GM12878 (cell line): ENCODE measurements around the gene ADGRA3. TPM values are rescaled to one million over a fixed set of nuclear protein-coding genes. Genes with fewer than 3 reads are reported as not detected.

Experiments
- ATAC-seq: fragments of 200-7000 bp; cut with Tn5 transposase; 3 replicates; pipeline ENCODE4 v1.9.1; 2020; ENCODE audit warnings: mild to moderate bottlenecking, moderate library complexity
- BruUV-seq: library from RNA; stranded (reverse); fragments of 400-500 nt; replicated peaks from 2 replicates; lab custom pipeline; 2021; lab: Mats Ljungman, UMichigan
- CTCF ChIA-PET: fragments of 300-600 bp; sonication (Branson Sonifier 250); formaldehyde crosslinking; extraction: SDS; loops from one replicate; lab custom pipeline; 2021; ENCODE audit warnings: inconsistent platforms; lab: Yijun Ruan, JAX
- POLR2A ChIA-PET: fragments of 350-600 bp; formaldehyde crosslinking; extraction: SDS; loops from one replicate; lab custom pipeline; 2021; ENCODE audit warnings: inconsistent platforms; lab: Charles Lee
- RAD21 ChIA-PET: fragments of 300-600 bp; sonication (Branson Sonifier 250); formaldehyde crosslinking; loops from one replicate; lab custom pipeline; 2023; ENCODE audit warnings: antibody characterized with exemption; ENCODE audit not compliant: unreplicated experiment; lab: Charles Lee
- SMC1A ChIA-PET: fragments of 300-600 bp; sonication (Branson Sonifier 250); formaldehyde crosslinking; loops from one replicate; lab custom pipeline; 2023; ENCODE audit not compliant: unreplicated experiment, uncharacterized antibody; lab: Charles Lee
- DNase-seq: peaks from one replicate; pipeline ENCODE4 v3.0.0-alpha.2; 2011; ENCODE audit warnings: low read depth, low spot score
- FAIRE-seq: peaks from 3 replicates; lab custom pipeline; 2011; peaks lifted over from hg19 to GRCh38; lab: Jason Lieb, UNC
- H2AFZ ChIP-seq: 2 replicates; pipeline ENCODE4 v1.6.0; 2011; ENCODE audit warnings: low read depth, low read length, control low read depth; ENCODE audit not compliant: control insufficient read depth
- H3K27ac ChIP-seq: 2 replicates; pipeline ENCODE4 v1.5.1; 2011; ENCODE audit warnings: control low read depth; ENCODE audit not compliant: control insufficient read depth, insufficient read depth
- H3K27me3 ChIP-seq, 2 experiments: replicated peaks in 1 of 2; 2 replicates each; pipeline versions ENCODE4 v1.6.0 to v1.6.1; 2011; ENCODE audit warnings: low read length in 1 of 2; ENCODE audit not compliant: control insufficient read depth in 2 of 2, insufficient read depth in 2 of 2
- H3K36me3 ChIP-seq, 2 experiments: 2 replicates each; pipeline ENCODE4 v1.5.1; 2011; ENCODE audit warnings: low read length in 1 of 2; ENCODE audit not compliant: control insufficient read depth in 2 of 2, insufficient read depth in 2 of 2
- H3K4me1 ChIP-seq: 2 replicates; pipeline ENCODE4 v1.6.1; 2011; ENCODE audit warnings: mild to moderate bottlenecking, low read length, moderate library complexity, mixed read lengths; ENCODE audit not compliant: control insufficient read depth, insufficient read depth
- H3K4me2 ChIP-seq: 2 replicates; pipeline ENCODE4 v1.6.0; 2011; ENCODE audit warnings: control low read depth; ENCODE audit not compliant: control insufficient read depth, insufficient read depth
- H3K4me3 ChIP-seq: fragments of 200-600 bp; sonication (generic); 2 replicates; pipeline ENCODE4 v1.5.1; 2016
- H3K79me2 ChIP-seq: 2 replicates; pipeline ENCODE4 v1.6.0; 2011; ENCODE audit warnings: low read length; ENCODE audit not compliant: control insufficient read depth, insufficient read depth
- H3K9ac ChIP-seq: 2 replicates; pipeline ENCODE4 v1.8.0; 2011; ENCODE audit warnings: low read length, control low read depth, mixed read lengths; ENCODE audit not compliant: control insufficient read depth, insufficient read depth
- H3K9me3 ChIP-seq: replicated peaks from 3 replicates; pipeline ENCODE4 v1.5.1; 2011; ENCODE audit warnings: mild to moderate bottlenecking, low read length; ENCODE audit not compliant: control insufficient read depth, insufficient read depth
- H4K20me1 ChIP-seq: 2 replicates; pipeline ENCODE4 v1.6.0; 2011; ENCODE audit not compliant: control insufficient read depth, insufficient read depth
- BCL11A ChIP-seq: IDR thresholded peaks from 2 replicates; pipeline ENCODE4 v1.6.1; 2011; ENCODE audit warnings: low read depth, low read length
- DPF2 ChIP-seq: fragments of 450-650 bp; IDR thresholded peaks from 2 replicates; pipeline ENCODE4 v1.6.1; 2017; ENCODE audit warnings: mild to moderate bottlenecking
- EED ChIP-seq: sonication (generic); IDR thresholded peaks from 2 replicates; pipeline ENCODE4 v1.6.1; 2016; ENCODE audit warnings: antibody characterized with exemption, low read depth
- IRF5 ChIP-seq: fragments of 450-650 bp; IDR thresholded peaks from 2 replicates; pipeline ENCODE4 v1.6.1; 2017; ENCODE audit warnings: borderline replicate concordance
- TAF1 ChIP-seq: IDR thresholded peaks from 2 replicates; pipeline ENCODE4 v1.6.1; 2011; ENCODE audit warnings: mild to moderate bottlenecking, low read depth, low read length, borderline replicate concordance
- USF2 ChIP-seq: IDR thresholded peaks from 2 replicates; pipeline ENCODE4 v1.6.1; 2011; ENCODE audit warnings: low read depth, low read length, improper control_type of control experiment, borderline replicate concordance
- ZNF274 ChIP-seq: IDR thresholded peaks from one replicate; pipeline ENCODE4 v1.8.0; 2011; ENCODE audit not compliant: insufficient read length, insufficient read depth
- ZNF384 ChIP-seq: IDR thresholded peaks from 2 replicates; pipeline ENCODE4 v1.6.1; 2012; ENCODE audit warnings: low read depth, mild to moderate bottlenecking, low read length, improper control_type of control experiment, borderline replicate concordance
- WGBS: methylation state at CpG from one replicate; pipeline ENCODE4 v1.1.6; 2016; ENCODE audit warnings: low lambda C conversion rate; ENCODE audit not compliant: insufficient replicate concordance, insufficient coverage; ENCODE audit errors: missing lambda C conversion rate; 5-methylcytosine and 5-hydroxymethylcytosine counted together
- in situ Hi-C: fragments of 300-500 bp; cut with MboI; formaldehyde crosslinking; loops from 9 replicates; pipeline ENCODE4 v1.14.3; 2018; ENCODE audit warnings: mixed read lengths
- intact Hi-C: fragments of 100-400 bp; cut with micrococcal nuclease; formaldehyde crosslinking; loops from one replicate; pipeline ENCODE4 v1.14.2; 2022; ENCODE audit not compliant: unreplicated experiment
- polyA plus RNA-seq, 11 experiments: library from polyadenylated mRNA; depleted of rRNA in 4 of 11; unstranded in 6 of 11; stranded (reverse) in 5 of 11; fragments of >200 nt; fragmentation: Nextera tagmentation in 4 of 11; fragmentation: Illumina TruSeq in 1 of 11; extraction: Ambion mirVana in 4 of 11; extraction: Trizol in 1 of 11; gene quantifications; 1 replicate in 1 of 11; 2 replicates in 10 of 11; pipeline versions ENCODE4 v1.2.1 to v1.2.3, GENCODE V29; 2011 to 2016; ENCODE audit warnings: inconsistent platforms in 2 of 11, missing spikeins in 2 of 11, low read depth in 1 of 11
- total RNA-seq, 4 experiments: library from RNA; depleted of rRNA in 3 of 4; stranded (reverse); fragments of >200 nt in 3 of 4; fragmentation: Illumina TruSeq in 1 of 4; extraction: Trizol in 1 of 4; gene quantifications; 2 replicates each; pipeline versions ENCODE4 v1.2.1 to v1.2.3, GENCODE V29; 2013 to 2021

ADGRA3 gene
- total and polyA plus RNA-seq, 10 of the 15 experiments (the other 5 are each of a cell fraction or from before 2014, with no cell fraction given) = 0.24 to 66.2 (median 2.5) TPM

- no TSS peak for BruUV-seq
- Histone ChIP-seq H3K4me2 (no peak overlapping the region), H4K20me1 (no peaks in the 10 kb centered on the region), H3K27ac (no peak overlapping the region), H3K27me3 (no peaks in the 10 kb centered on the region), H3K4me3 (no peak overlapping the region), H2AFZ (no peak overlapping the region), H3K4me1 (no peaks in the 10 kb centered on the region), H3K9ac (no peak overlapping the region), H3K36me3 (no peaks in the 10 kb centered on the region), H3K79me2 (no peaks in the 10 kb centered on the region), H3K9me3 (no peaks in the 10 kb centered on the region)
- ATAC-seq = no peak
- ChIA-PET CTCF (no interaction called here), SMC1A (no interaction called here), RAD21 (no interaction called here)
- WGBS = 0% methylated on average over 2 of the region's 2 CpGs
- intact Hi-C loops (no loop called here), in situ Hi-C loops (no loop called here)
- no peak for DNase-seq
- no peak for TF ChIP-seq ZNF274
- TF ChIP-seq DPF2 = no peak
- TF ChIP-seq BCL11A = no peak
- no peak for TF ChIP-seq IRF5
- TF ChIP-seq USF2 = no peak
- TF ChIP-seq EED = no peak
- no peak for TF ChIP-seq TAF1
- no peak for TF ChIP-seq ZNF384
- TF ChIP-seq, all 136 proteins: peak for 0
- POLR2A ChIA-PET = no interaction called here
- FAIRE-seq = no peak
Observed at GRCh38 chr4:22363787-22364186, 152.1 kb downstream of the ADGRA3 start.
